ENCODE data around the gene FANCE. TPM values are rescaled to one million over a fixed set of nuclear protein-coding genes. Genes with fewer than 3 reads are reported as not detected.
A peak's percentile ranks its signal among the peaks of the same experiment; 100 is the strongest.

The FANCE gene
- total RNA-seq, 1 experiment from 2014 or later: 16.1 TPM

GRCh38 chr6:35442693-35443092 is 9.4 kb upstream of the FANCE start:
- BruUV-seq (replicated peaks): no TSS peak
- H3K4me3 ChIP-seq (replicated peaks in 1 of 2; ENCODE audit: low read depth in 1 of 2, low read length in 2 of 2): no peak overlapping the region
- no peaks in the 10 kb centered on the region for H3K9me2 ChIP-seq (ENCODE audit: insufficient read depth)
- H3K9ac ChIP-seq (ENCODE audit: low read length): no peak overlapping the region
- H3K4me2 ChIP-seq (ENCODE audit: low read length): no peak overlapping the region
- H3K79me2 ChIP-seq (ENCODE audit: insufficient read depth, low read length): no peaks in the 10 kb centered on the region
- DNase-seq (ENCODE audit: low read depth, low spot score) (no peak), ATAC-seq (no peak)
- H3K27me3 ChIP-seq (ENCODE audit: insufficient read depth, low read length): no peaks in the 10 kb centered on the region
- ChIA-PET POLR2A (interaction anchor here (0.6 kb wide), 1 partner anchor 1245 kb away, joined by 3 read pairs; no protein-coding TSS in a partner anchor), RAD21 (ENCODE audit: low non-redundant PET in 1 of 2, low total read pairs in 2 of 2, uncharacterized antibody in 2 of 2, unreplicated experiment in 2 of 2) (no interaction called here), CTCF (no interaction called here)
- intact Hi-C loops (cut with micrococcal nuclease): no loop called here
- H3K4me1 ChIP-seq (ENCODE audit: control insufficient read depth in 1 of 2, insufficient read depth in 2 of 2, low read length in 2 of 2): no peaks in the 10 kb centered on the region; a peak in 1 of 4 replicates
- no peak overlapping the region for H3K27ac ChIP-seq (ENCODE audit: low read depth, low read length)
- no peaks in the 10 kb centered on the region for H3K9me3 ChIP-seq (ENCODE audit: control insufficient read depth in 1 of 2, insufficient read depth in 1 of 2, low read depth in 1 of 2, low read length in 2 of 2)
- no peaks in the 10 kb centered on the region for H3K36me3 ChIP-seq (ENCODE audit: control insufficient read depth in 1 of 2, insufficient read depth in 2 of 2, low read length in 2 of 2)
- no peaks in the 10 kb centered on the region for H4K20me1 ChIP-seq (ENCODE audit: insufficient read depth)
- no peak for TF ChIP-seq YY1 (IDR thresholded peaks at IDR 0.05; ENCODE audit: extremely low read depth, insufficient replicate concordance, low read depth, low read length)
- no peak for TF ChIP-seq CEBPB (IDR thresholded peaks at IDR 0.05; ENCODE audit: low read depth)
- no peak for TF ChIP-seq ZFX (IDR thresholded peaks at IDR 0.05)
- no peak for TF ChIP-seq FOSL1 (IDR thresholded peaks at IDR 0.05; ENCODE audit: low read depth)
- no peak for TF ChIP-seq EGR1 (IDR thresholded peaks at IDR 0.05; ENCODE audit: low read depth)
- TF ChIP-seq CTCF (IDR thresholded peaks at IDR 0.05 in 2 of 3, conservative IDR thresholded peaks at IDR 0.05 in 1 of 3; ENCODE audit: borderline replicate concordance in 1 of 3, insufficient read depth in 1 of 3, low read depth in 2 of 3, low read length in 2 of 3): no peak
- no peak overlapping the region for H2AFZ ChIP-seq (ENCODE audit: low read depth, low read length, poor library complexity, severe bottlenecking)

GRCh38 chr6:35443341-35444030 is 8.7 kb upstream of the FANCE start:
- Histone ChIP-seq H4K20me1 (ENCODE audit: insufficient read depth) (no peaks in the 10 kb centered on the region), H3K9me3 (ENCODE audit: control insufficient read depth in 1 of 2, insufficient read depth in 1 of 2, low read depth in 1 of 2, low read length in 2 of 2) (no peaks in the 10 kb centered on the region), H2AFZ (ENCODE audit: low read depth, low read length, poor library complexity, severe bottlenecking) (no peak overlapping the region), H3K4me2 (ENCODE audit: low read length) (no peak overlapping the region), H3K4me1 (ENCODE audit: control insufficient read depth in 1 of 2, insufficient read depth in 2 of 2, low read length in 2 of 2) (no peaks in the 10 kb centered on the region; a peak in 1 of 4 replicates), H3K4me3 (replicated peaks in 1 of 2; ENCODE audit: low read depth in 1 of 2, low read length in 2 of 2) (no peak overlapping the region), H3K9me2 (ENCODE audit: insufficient read depth) (no peaks in the 10 kb centered on the region), H3K36me3 (ENCODE audit: control insufficient read depth in 1 of 2, insufficient read depth in 2 of 2, low read length in 2 of 2) (no peaks in the 10 kb centered on the region), H3K9ac (ENCODE audit: low read length) (no peak overlapping the region), H3K27me3 (ENCODE audit: insufficient read depth, low read length) (no peaks in the 10 kb centered on the region), H3K79me2 (ENCODE audit: insufficient read depth, low read length) (no peaks in the 10 kb centered on the region), H3K27ac (ENCODE audit: low read depth, low read length) (no peak overlapping the region)
- POLR2A ChIA-PET: interaction anchor here (0.6 kb wide), 1 partner anchor 1246 kb away, joined by 3 read pairs; no protein-coding TSS in a partner anchor
- peak; percentile 28; the same call in 1 of the 2 replicates for ATAC-seq
- RAD21 ChIA-PET (ENCODE audit: low non-redundant PET in 1 of 2, low total read pairs in 2 of 2, uncharacterized antibody in 2 of 2, unreplicated experiment in 2 of 2): no interaction called here
- no TSS peak for BruUV-seq (replicated peaks)
- intact Hi-C loops (cut with micrococcal nuclease): no loop called here
- CTCF ChIA-PET: no interaction called here
- DNase-seq (ENCODE audit: low read depth, low spot score): no peak
- TF ChIP-seq CTCF (IDR thresholded peaks at IDR 0.05 in 2 of 3, conservative IDR thresholded peaks at IDR 0.05 in 1 of 3; ENCODE audit: borderline replicate concordance in 1 of 3, insufficient read depth in 1 of 3, low read depth in 2 of 3, low read length in 2 of 3) (no peak), ZBTB33 (IDR thresholded peaks at IDR 0.05; ENCODE audit: extremely low read depth, insufficient replicate concordance, low read length) (no peak), POLR2AphosphoS5 (IDR thresholded peaks at IDR 0.05; ENCODE audit: low read depth, low read length) (no peak), POLR2A (IDR thresholded peaks at IDR 0.05; ENCODE audit: borderline replicate concordance, extremely low read depth, insufficient read depth, insufficient read length) (no peak), EZH2phosphoT487 (IDR thresholded peaks at IDR 0.05; ENCODE audit: borderline replicate concordance) (no peak), TCF7L2 (IDR thresholded peaks at IDR 0.05; ENCODE audit: borderline replicate concordance, extremely low read depth, insufficient read depth, insufficient read length) (no peak), SIN3A (IDR thresholded peaks at IDR 0.05; ENCODE audit: low read depth) (no peak), ZFX (IDR thresholded peaks at IDR 0.05) (no peak)

Data from HCT116 (cell line).